ENCODE measurements around the gene SGCA. TPM values are rescaled to one million over a fixed set of nuclear protein-coding genes. Genes with fewer than 3 reads are reported as not detected.

SGCA gene
- polyA plus RNA-seq, 1 donor from 2014 or later: 0.43 TPM

- peaks cover 39% of the 10 kb centered on the region for H3K27me3 ChIP-seq (ENCODE audit: insufficient read depth, low read depth, low read length)
- H2AFZ ChIP-seq (ENCODE audit: low read depth, low read length): no peak overlapping the region
- H3K9me2 ChIP-seq (ENCODE audit: insufficient read depth, low read length): no peaks in the 10 kb centered on the region
- H3K36me3 ChIP-seq (ENCODE audit: insufficient read depth, low read length): no peaks in the 10 kb centered on the region
- no peaks in the 10 kb centered on the region for H4K20me1 ChIP-seq (ENCODE audit: insufficient read depth)
- H3K27ac ChIP-seq (ENCODE audit: low read length): no peak overlapping the region
- H3K4me3 ChIP-seq (ENCODE audit: low read length): no peak overlapping the region
- H3K79me2 ChIP-seq (replicated peaks; ENCODE audit: insufficient read depth, low read length): no peaks in the 10 kb centered on the region
- no peak overlapping the region for H3K4me2 ChIP-seq (ENCODE audit: low read length)
- H3F3A ChIP-seq (ENCODE audit: insufficient read depth, low read length, poor library complexity, severe bottlenecking): no peaks in the 10 kb centered on the region
- TF ChIP-seq CTCF (IDR thresholded peaks at IDR 0.05; ENCODE audit: poor library complexity, severe bottlenecking) (peak; percentile 54), POLR2AphosphoS5 (IDR thresholded peaks at IDR 0.05) (no peak), SMC3 (conservative IDR thresholded peaks at IDR 0.05; ENCODE audit: poor library complexity) (peak; percentile 60), RAD21 (conservative IDR thresholded peaks at IDR 0.05) (peak; percentile 51)
- H3K9ac ChIP-seq (ENCODE audit: low read length): no peak overlapping the region
- no peaks in the 10 kb centered on the region for H3K9me3 ChIP-seq (ENCODE audit: low read length)
Measured at GRCh38 chr17:50198026-50198669, 32.3 kb downstream of the SGCA start.

- Histone ChIP-seq H3K36me3 (ENCODE audit: insufficient read depth, low read length) (no peaks in the 10 kb centered on the region), H4K20me1 (ENCODE audit: insufficient read depth) (no peaks in the 10 kb centered on the region), H3K9me2 (ENCODE audit: insufficient read depth, low read length) (no peaks in the 10 kb centered on the region), H3K79me2 (replicated peaks; ENCODE audit: insufficient read depth, low read length) (no peaks in the 10 kb centered on the region), H3K4me3 (ENCODE audit: low read length) (no peak overlapping the region), H3K4me2 (ENCODE audit: low read length) (no peak overlapping the region), H2AFZ (ENCODE audit: low read depth, low read length) (no peak overlapping the region), H3K27ac (ENCODE audit: low read length) (no peak overlapping the region), H3K9ac (ENCODE audit: low read length) (no peak overlapping the region), H3K9me3 (ENCODE audit: low read length) (no peaks in the 10 kb centered on the region), H3F3A (ENCODE audit: insufficient read depth, low read length, poor library complexity, severe bottlenecking) (no peaks in the 10 kb centered on the region), H3K27me3 (ENCODE audit: insufficient read depth, low read depth, low read length) (peaks cover 42% of the 10 kb centered on the region)
- TF ChIP-seq MXI1 (conservative IDR thresholded peaks at IDR 0.05; ENCODE audit: poor library complexity, severe bottlenecking) (no peak), RAD21 (conservative IDR thresholded peaks at IDR 0.05) (no peak), TAF1 (IDR thresholded peaks at IDR 0.05; ENCODE audit: low read depth) (no peak), POLR2AphosphoS5 (IDR thresholded peaks at IDR 0.05) (no peak), EZH2 (IDR thresholded peaks at IDR 0.05; ENCODE audit: borderline replicate concordance, insufficient read depth, low read length, poor library complexity, severe bottlenecking) (no peak), SMC3 (conservative IDR thresholded peaks at IDR 0.05; ENCODE audit: poor library complexity) (no peak), REST (IDR thresholded peaks at IDR 0.05; ENCODE audit: borderline replicate concordance) (no peak), CTCF (IDR thresholded peaks at IDR 0.05; ENCODE audit: poor library complexity, severe bottlenecking) (no peak), EP300 (conservative IDR thresholded peaks at IDR 0.05; ENCODE audit: poor library complexity, severe bottlenecking) (no peak)
Measured at GRCh38 chr17:50199211-50199802, 33.5 kb downstream of the SGCA start.
